GM12878 (cell line): ENCODE measurements around the gene TSPAN31. TPM values are rescaled to one million over a fixed set of nuclear protein-coding genes. Genes with fewer than 3 reads are reported as not detected.

ENCODE experiments used
- CBFB ChIP-seq: IDR thresholded peaks from 2 replicates; pipeline ENCODE4 v1.6.1; 2016; ENCODE audit warnings: antibody characterized with exemption, low read depth
- CBX3 ChIP-seq: fragments of 200-600 bp; sonication (generic); IDR thresholded peaks from 2 replicates; pipeline ENCODE4 v1.6.1; 2016; ENCODE audit warnings: low read depth, borderline replicate concordance
- CHD4 ChIP-seq: fragments of 200-600 bp; sonication (generic); IDR thresholded peaks from 2 replicates; pipeline ENCODE4 v1.6.1; 2016; ENCODE audit warnings: mild to moderate bottlenecking
- E4F1 ChIP-seq: fragments of 450-650 bp; IDR thresholded peaks from 2 replicates; pipeline ENCODE4 v1.6.1; 2018; ENCODE audit warnings: borderline replicate concordance, mild to moderate bottlenecking; ENCODE audit not compliant: partially characterized antibody
- GABPA ChIP-seq: IDR thresholded peaks from 2 replicates; pipeline ENCODE4 v1.6.1; 2014; ENCODE audit warnings: antibody characterized with exemption, low read depth, mild to moderate bottlenecking, inconsistent platforms
- HDAC6 ChIP-seq: fragments of 200-600 bp; sonication (generic); IDR thresholded peaks from one replicate; pipeline ENCODE4 v1.8.0; 2017; ENCODE audit warnings: antibody characterized with exemption; ENCODE audit not compliant: unreplicated experiment
- IKZF2 ChIP-seq, 2 experiments: fragments of 450-650 bp; IDR thresholded peaks; 2 replicates each; pipeline ENCODE4 v1.6.1; 2017; ENCODE audit warnings: mild to moderate bottlenecking in 2 of 2, moderate library complexity in 2 of 2
- JUND ChIP-seq: IDR thresholded peaks from 2 replicates; pipeline ENCODE4 v1.6.1; 2012; ENCODE audit warnings: low read depth, mild to moderate bottlenecking, low read length, improper control_type of control experiment, moderate library complexity
- PAX8 ChIP-seq: fragments of 450-650 bp; IDR thresholded peaks from 2 replicates; pipeline ENCODE4 v1.6.1; 2017; ENCODE audit warnings: mild to moderate bottlenecking, moderate library complexity
- POLR2A ChIP-seq: IDR thresholded peaks from 2 replicates; pipeline ENCODE4 v1.6.1; 2011; ENCODE audit warnings: low read depth, mild to moderate bottlenecking, low read length
- RB1 ChIP-seq: fragments of 450-650 bp; formaldehyde crosslinking; IDR thresholded peaks from 2 replicates; pipeline ENCODE4 v1.6.1; 2017; ENCODE audit warnings: mild to moderate bottlenecking, borderline replicate concordance
- SRF ChIP-seq, 2 experiments: IDR thresholded peaks; 2 replicates each; pipeline ENCODE4 v1.6.1; 2011; ENCODE audit warnings: low read depth in 2 of 2, low read length in 2 of 2, mild to moderate bottlenecking in 1 of 2, moderate library complexity in 1 of 2
- STAT3 ChIP-seq: IDR thresholded peaks from 2 replicates; pipeline ENCODE4 v1.6.1; 2011; ENCODE audit warnings: low read depth, low read length, improper control_type of control experiment
- ZBED1 ChIP-seq: IDR thresholded peaks from 2 replicates; pipeline ENCODE4 v1.6.1; 2016; ENCODE audit warnings: borderline replicate concordance
- polyA plus RNA-seq, 11 experiments: library from polyadenylated mRNA; depleted of rRNA in 4 of 11; unstranded in 6 of 11; stranded (reverse) in 5 of 11; fragments of >200 nt; fragmentation: Nextera tagmentation in 4 of 11; fragmentation: Illumina TruSeq in 1 of 11; extraction: Ambion mirVana in 4 of 11; extraction: Trizol in 1 of 11; gene quantifications; 1 replicate in 1 of 11; 2 replicates in 10 of 11; pipeline versions ENCODE4 v1.2.1 to v1.2.3, GENCODE V29; 2011 to 2016; ENCODE audit warnings: inconsistent platforms in 2 of 11, missing spikeins in 2 of 11, low read depth in 1 of 11
- total RNA-seq, 4 experiments: library from RNA; depleted of rRNA in 3 of 4; stranded (reverse); fragments of >200 nt in 3 of 4; fragmentation: Illumina TruSeq in 1 of 4; extraction: Trizol in 1 of 4; gene quantifications; 2 replicates each; pipeline versions ENCODE4 v1.2.1 to v1.2.3, GENCODE V29; 2013 to 2021
- TF ChIP-seq, protein P1 (sequence below): IDR thresholded peaks from 2 replicates; pipeline ENCODE4 v1.6.1; 2012; ENCODE audit warnings: improper control_type of control experiment, low read depth, low read length; ENCODE audit not compliant: insufficient replicate concordance
- TF ChIP-seq, protein P2 (sequence below): fragments of 450-650 bp; IDR thresholded peaks from 2 replicates; pipeline ENCODE4 v1.6.1; 2017; ENCODE audit warnings: mild to moderate bottlenecking
- TF ChIP-seq, protein P3 (sequence below): IDR thresholded peaks from 2 replicates; pipeline ENCODE4 v1.6.1; 2012; ENCODE audit warnings: low read length, inconsistent platforms

TSPAN31 gene
- total and polyA plus RNA-seq, 10 of the 15 experiments (the other 5 are each of a cell fraction or from before 2014, with no cell fraction given), result 11.8 to 32.2 (median 24.7) TPM

GRCh38 chr12:57751788-57752667 is 7.2 kb downstream of the TSPAN31 start, which contains the start of gene CDK4 (continued):
- TF ChIP-seq STAT3 (no peak), HDAC6 (no peak), CBFB (peak; percentile 88; the same call in 1 of the 2 replicates), PAX8 (no peak), RB1 (peak; percentile 94), ZBED1 (no peak), CHD4 (no peak), E4F1 (no peak), CBX3 (no peak), POLR2A (peak; percentile 94), IKZF2 (IDR thresholded peaks at IDR 0.05) (peak; percentile 41 to 47; a peak in 2 of 4 replicates), SRF (IDR thresholded peaks at IDR 0.05; ENCODE audit: low read depth in 2 of 2, low read length in 2 of 2) (no peak), GABPA (peak; percentile 54; the same call in 1 of the 2 replicates), JUND (no peak)
- TF ChIP-seq, protein P1, sequence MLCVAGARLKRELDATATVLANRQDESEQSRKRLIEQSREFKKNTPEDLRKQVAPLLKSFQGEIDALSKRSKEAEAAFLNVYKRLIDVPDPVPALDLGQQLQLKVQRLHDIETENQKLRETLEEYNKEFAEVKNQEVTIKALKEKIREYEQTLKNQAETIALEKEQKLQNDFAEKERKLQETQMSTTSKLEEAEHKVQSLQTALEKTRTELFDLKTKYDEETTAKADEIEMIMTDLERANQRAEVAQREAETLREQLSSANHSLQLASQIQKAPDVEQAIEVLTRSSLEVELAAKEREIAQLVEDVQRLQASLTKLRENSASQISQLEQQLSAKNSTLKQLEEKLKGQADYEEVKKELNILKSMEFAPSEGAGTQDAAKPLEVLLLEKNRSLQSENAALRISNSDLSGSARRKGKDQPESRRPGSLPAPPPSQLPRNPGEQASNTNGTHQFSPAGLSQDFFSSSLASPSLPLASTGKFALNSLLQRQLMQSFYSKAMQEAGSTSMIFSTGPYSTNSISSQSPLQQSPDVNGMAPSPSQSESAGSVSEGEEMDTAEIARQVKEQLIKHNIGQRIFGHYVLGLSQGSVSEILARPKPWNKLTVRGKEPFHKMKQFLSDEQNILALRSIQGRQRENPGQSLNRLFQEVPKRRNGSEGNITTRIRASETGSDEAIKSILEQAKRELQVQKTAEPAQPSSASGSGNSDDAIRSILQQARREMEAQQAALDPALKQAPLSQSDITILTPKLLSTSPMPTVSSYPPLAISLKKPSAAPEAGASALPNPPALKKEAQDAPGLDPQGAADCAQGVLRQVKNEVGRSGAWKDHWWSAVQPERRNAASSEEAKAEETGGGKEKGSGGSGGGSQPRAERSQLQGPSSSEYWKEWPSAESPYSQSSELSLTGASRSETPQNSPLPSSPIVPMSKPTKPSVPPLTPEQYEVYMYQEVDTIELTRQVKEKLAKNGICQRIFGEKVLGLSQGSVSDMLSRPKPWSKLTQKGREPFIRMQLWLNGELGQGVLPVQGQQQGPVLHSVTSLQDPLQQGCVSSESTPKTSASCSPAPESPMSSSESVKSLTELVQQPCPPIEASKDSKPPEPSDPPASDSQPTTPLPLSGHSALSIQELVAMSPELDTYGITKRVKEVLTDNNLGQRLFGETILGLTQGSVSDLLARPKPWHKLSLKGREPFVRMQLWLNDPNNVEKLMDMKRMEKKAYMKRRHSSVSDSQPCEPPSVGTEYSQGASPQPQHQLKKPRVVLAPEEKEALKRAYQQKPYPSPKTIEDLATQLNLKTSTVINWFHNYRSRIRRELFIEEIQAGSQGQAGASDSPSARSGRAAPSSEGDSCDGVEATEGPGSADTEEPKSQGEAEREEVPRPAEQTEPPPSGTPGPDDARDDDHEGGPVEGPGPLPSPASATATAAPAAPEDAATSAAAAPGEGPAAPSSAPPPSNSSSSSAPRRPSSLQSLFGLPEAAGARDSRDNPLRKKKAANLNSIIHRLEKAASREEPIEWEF, result no peak
- TF ChIP-seq, protein P2, sequence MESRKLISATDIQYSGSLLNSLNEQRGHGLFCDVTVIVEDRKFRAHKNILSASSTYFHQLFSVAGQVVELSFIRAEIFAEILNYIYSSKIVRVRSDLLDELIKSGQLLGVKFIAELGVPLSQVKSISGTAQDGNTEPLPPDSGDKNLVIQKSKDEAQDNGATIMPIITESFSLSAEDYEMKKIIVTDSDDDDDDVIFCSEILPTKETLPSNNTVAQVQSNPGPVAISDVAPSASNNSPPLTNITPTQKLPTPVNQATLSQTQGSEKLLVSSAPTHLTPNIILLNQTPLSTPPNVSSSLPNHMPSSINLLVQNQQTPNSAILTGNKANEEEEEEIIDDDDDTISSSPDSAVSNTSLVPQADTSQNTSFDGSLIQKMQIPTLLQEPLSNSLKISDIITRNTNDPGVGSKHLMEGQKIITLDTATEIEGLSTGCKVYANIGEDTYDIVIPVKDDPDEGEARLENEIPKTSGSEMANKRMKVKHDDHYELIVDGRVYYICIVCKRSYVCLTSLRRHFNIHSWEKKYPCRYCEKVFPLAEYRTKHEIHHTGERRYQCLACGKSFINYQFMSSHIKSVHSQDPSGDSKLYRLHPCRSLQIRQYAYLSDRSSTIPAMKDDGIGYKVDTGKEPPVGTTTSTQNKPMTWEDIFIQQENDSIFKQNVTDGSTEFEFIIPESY, result no peak
- TF ChIP-seq, protein P3, sequence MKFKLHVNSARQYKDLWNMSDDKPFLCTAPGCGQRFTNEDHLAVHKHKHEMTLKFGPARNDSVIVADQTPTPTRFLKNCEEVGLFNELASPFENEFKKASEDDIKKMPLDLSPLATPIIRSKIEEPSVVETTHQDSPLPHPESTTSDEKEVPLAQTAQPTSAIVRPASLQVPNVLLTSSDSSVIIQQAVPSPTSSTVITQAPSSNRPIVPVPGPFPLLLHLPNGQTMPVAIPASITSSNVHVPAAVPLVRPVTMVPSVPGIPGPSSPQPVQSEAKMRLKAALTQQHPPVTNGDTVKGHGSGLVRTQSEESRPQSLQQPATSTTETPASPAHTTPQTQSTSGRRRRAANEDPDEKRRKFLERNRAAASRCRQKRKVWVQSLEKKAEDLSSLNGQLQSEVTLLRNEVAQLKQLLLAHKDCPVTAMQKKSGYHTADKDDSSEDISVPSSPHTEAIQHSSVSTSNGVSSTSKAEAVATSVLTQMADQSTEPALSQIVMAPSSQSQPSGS, result no peak
